Lower leg skin (tissue), 4 donors: ENCODE measurements around the gene RXYLT1. TPM values are rescaled to one million over a fixed set of nuclear protein-coding genes. Genes with fewer than 3 reads are reported as not detected.

Source experiments
- DNase-seq, 2 donors: peaks; one replicate each; pipeline ENCODE4 v3.0.0-alpha.2; 2019; ENCODE audit warnings: low spot score in 2 of 2
- H3K4me3 ChIP-seq: fragments of 200-600 bp; sonication (generic); 2 replicates; pipeline ENCODE4 v1.5.1; 2017; ENCODE audit warnings: mild to moderate bottlenecking, low read depth; ENCODE audit not compliant: poor library complexity, severe bottlenecking
- POLR2A ChIP-seq, 2 donors: fragments of 450-650 bp; IDR thresholded peaks; one replicate each; pipeline ENCODE4 v1.6.1; 2016 to 2017; ENCODE audit warnings: antibody characterized with exemption in 2 of 2, mild to moderate bottlenecking in 1 of 2, moderate library complexity in 1 of 2
- WGBS, 2 donors: methylation state at CpG; one replicate each; pipeline ENCODE4 v1.1.5; 2018; 5-methylcytosine and 5-hydroxymethylcytosine counted together
- intact Hi-C: fragments of 100-400 bp; cut with DNase I; formaldehyde crosslinking; loops from one replicate; pipeline ENCODE4 v1.15.0; 2023; ENCODE audit warnings: low total_unique reads
- total RNA-seq, 4 donors: library from RNA; depleted of rRNA; stranded (reverse); fragments of >200 nt; gene quantifications; one replicate each; pipeline ENCODE4 v1.1.0, GENCODE V29; 2016
- TF ChIP-seq, protein P1 (sequence below), 3 donors: fragments of 450-650 bp; IDR thresholded peaks; one replicate each; pipeline ENCODE4 v1.5.1; 2016; ENCODE audit warnings: antibody characterized with exemption in 3 of 3, mild to moderate bottlenecking in 3 of 3, moderate library complexity in 2 of 3

The RXYLT1 gene
- total RNA-seq, 4 donors from 2014 or later, result 10.1 to 16.4 (median 14.7) TPM

GRCh38 chr12:63843254-63843720, 63.6 kb downstream of the RXYLT1 start:
- intact Hi-C loops, result loop anchor here (5.0 kb wide), 1 partner anchor 339 kb away; no protein-coding TSS in a partner anchor
- TF ChIP-seq, protein P1, sequence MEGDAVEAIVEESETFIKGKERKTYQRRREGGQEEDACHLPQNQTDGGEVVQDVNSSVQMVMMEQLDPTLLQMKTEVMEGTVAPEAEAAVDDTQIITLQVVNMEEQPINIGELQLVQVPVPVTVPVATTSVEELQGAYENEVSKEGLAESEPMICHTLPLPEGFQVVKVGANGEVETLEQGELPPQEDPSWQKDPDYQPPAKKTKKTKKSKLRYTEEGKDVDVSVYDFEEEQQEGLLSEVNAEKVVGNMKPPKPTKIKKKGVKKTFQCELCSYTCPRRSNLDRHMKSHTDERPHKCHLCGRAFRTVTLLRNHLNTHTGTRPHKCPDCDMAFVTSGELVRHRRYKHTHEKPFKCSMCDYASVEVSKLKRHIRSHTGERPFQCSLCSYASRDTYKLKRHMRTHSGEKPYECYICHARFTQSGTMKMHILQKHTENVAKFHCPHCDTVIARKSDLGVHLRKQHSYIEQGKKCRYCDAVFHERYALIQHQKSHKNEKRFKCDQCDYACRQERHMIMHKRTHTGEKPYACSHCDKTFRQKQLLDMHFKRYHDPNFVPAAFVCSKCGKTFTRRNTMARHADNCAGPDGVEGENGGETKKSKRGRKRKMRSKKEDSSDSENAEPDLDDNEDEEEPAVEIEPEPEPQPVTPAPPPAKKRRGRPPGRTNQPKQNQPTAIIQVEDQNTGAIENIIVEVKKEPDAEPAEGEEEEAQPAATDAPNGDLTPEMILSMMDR (IDR thresholded peaks at IDR 0.05), result no peak
- TF ChIP-seq POLR2A (IDR thresholded peaks at IDR 0.05), result no peak
- 16 to 17% methylated on average over 17 to 27 of the region's 28 CpGs for WGBS, 2 donors
- DNase-seq, result no peak
- H3K4me3 ChIP-seq, result peak overlapping the region; percentile 75

GRCh38 chr12:63843721-63844390, 64.1 kb downstream of the RXYLT1 start:
- intact Hi-C loops, result loop anchor here (5.0 kb wide), 1 partner anchor 338 kb away; no protein-coding TSS in a partner anchor
- DNase-seq, result peak; percentile 82 to 96
- H3K4me3 ChIP-seq, result peak overlapping the region; percentile 75
- TF ChIP-seq, protein P1 (IDR thresholded peaks at IDR 0.05), result peak in 1 of 3 donors; percentile 71
- no peak for TF ChIP-seq POLR2A (IDR thresholded peaks at IDR 0.05)
- 0 to 1% methylated on average over 19 to 72 of the region's 80 CpGs for WGBS, 2 donors

- H3K4me3 ChIP-seq, result peak within 1 kb of the TSS; percentile 75
- DNase-seq, result peak; percentile 48 to 94
- TF ChIP-seq POLR2A (IDR thresholded peaks at IDR 0.05), result no peak
- TF ChIP-seq, protein P1 (IDR thresholded peaks at IDR 0.05), result no peak
- 5% methylated on average over 40 to 42 of the region's 52 CpGs for WGBS, 2 donors
- intact Hi-C loops, result loop anchor here (5.0 kb wide), 1 partner anchor 338 kb away; no protein-coding TSS in a partner anchor
These were observed 65.0 kb downstream of the RXYLT1 start, which contains the start of gene SRGAP1 for GRCh38 chr12:63844391-63845341. Gene SRGAP1, plus strand, starts transcription at chr12:63844700. Its CDS starts 117 bp downstream, at chr12:63844817.

DNA sequence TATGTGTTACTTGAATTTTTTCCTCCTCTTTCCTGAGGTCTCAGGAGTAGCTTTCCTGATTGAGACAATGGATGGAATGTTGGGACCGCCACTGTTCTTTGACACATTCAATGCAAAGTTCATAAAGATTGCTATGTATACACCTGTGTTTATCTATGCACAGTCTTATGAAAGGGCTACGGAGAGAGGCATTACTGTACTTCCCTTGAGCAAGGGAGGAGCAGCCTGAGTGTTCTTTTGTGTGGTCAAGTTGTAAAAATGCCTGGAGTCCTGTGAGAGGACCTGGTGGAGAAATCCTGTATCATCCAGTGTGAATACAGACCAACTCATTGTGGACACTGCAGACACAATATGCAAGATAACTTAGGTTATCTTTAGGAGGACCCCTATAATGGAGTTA, 66.0 kb downstream of the RXYLT1 start:
- no peak overlapping the region for H3K4me3 ChIP-seq
- no peak for TF ChIP-seq POLR2A (IDR thresholded peaks at IDR 0.05)
- intact Hi-C loops, result no loop called here
- WGBS, 2 donors, result 39 to 50% methylated on average over 2 of the region's 2 CpGs
- no peak for DNase-seq

- intact Hi-C loops, result no loop called here
- DNase-seq, result no peak
- WGBS, 2 donors, result 61 to 69% methylated on average over 6 of the region's 6 CpGs
- no peak overlapping the region for H3K4me3 ChIP-seq
- TF ChIP-seq, protein P1 (IDR thresholded peaks at IDR 0.05), result no peak
- no peak for TF ChIP-seq POLR2A (IDR thresholded peaks at IDR 0.05)
These were observed 66.7 kb downstream of the RXYLT1 start for GRCh38 chr12:63846238-63846967.
